ENCODE measurements around the gene ADCY7.

Gene ADCY7

GRCh38 chr16:50360779-50361178 is 94.4 kb downstream of the ADCY7 start:
- H3K4me3 ChIP-seq (ENCODE audit: low read depth, low read length), result no peak overlapping the region
- no peak for TF ChIP-seq CTCF (IDR thresholded peaks at IDR 0.05; ENCODE audit: borderline replicate concordance, insufficient read depth, low read depth, low read length)

- H3K4me3 ChIP-seq (ENCODE audit: low read depth, low read length), result no peak overlapping the region
- no peak for TF ChIP-seq CTCF (IDR thresholded peaks at IDR 0.05; ENCODE audit: borderline replicate concordance, insufficient read depth, low read depth, low read length)
Observed at GRCh38 chr16:50363656-50364055, 97.3 kb downstream of the ADCY7 start.

- no peak overlapping the region for H3K4me3 ChIP-seq (ENCODE audit: low read depth, low read length)
- no peak for TF ChIP-seq CTCF (IDR thresholded peaks at IDR 0.05; ENCODE audit: borderline replicate concordance, insufficient read depth, low read depth, low read length)
Observed at GRCh38 chr16:50365791-50366575, 99.6 kb downstream of the ADCY7 start.

All from GM12875 (cell line).